Measurements from ENCODE around the gene SSH2. TPM values are rescaled to one million over a fixed set of nuclear protein-coding genes. Genes with fewer than 3 reads are reported as not detected.
"Not testable (repeated sequence)": the region's sequence is repeated elsewhere in the genome, so short reads cannot be mapped to it uniquely, and the experiment has no call there.

SSH2 gene
- total and polyA plus RNA-seq, 9 donors, result 14.7 to 27.4 (median 20.6) TPM

- DNase-seq, result no peak
- H3K27ac ChIP-seq (ENCODE audit: low read length), result no peak overlapping the region
- H3K4me3 ChIP-seq (ENCODE audit: low read length), result no peak overlapping the region
- no peaks in the 10 kb centered on the region for H3K4me1 ChIP-seq (ENCODE audit: control insufficient read depth, insufficient read depth, low read length)
- no peaks in the 10 kb centered on the region for H3K9me3 ChIP-seq (replicated peaks; ENCODE audit: control insufficient read depth, low read depth, low read length)
- no peaks in the 10 kb centered on the region for H3K27me3 ChIP-seq (ENCODE audit: control insufficient read depth, insufficient read depth, low read length)
- H3K36me3 ChIP-seq (ENCODE audit: control insufficient read depth, insufficient read depth, low read length), result peaks cover 2% of the 10 kb centered on the region
- WGBS (ENCODE audit: insufficient coverage), result 88% methylated on average over 4 of the region's 4 CpGs
These were observed 140.5 kb downstream of the SSH2 start for GRCh38 chr17:29789196-29790170.

GRCh38 chr17:29787995-29788394, 142.0 kb downstream of the SSH2 start:
- no peak for DNase-seq
- Histone ChIP-seq H3K36me3 (ENCODE audit: control insufficient read depth, insufficient read depth, low read length) (peaks cover 5% of the 10 kb centered on the region), H3K4me1 (ENCODE audit: control insufficient read depth, insufficient read depth, low read length) (no peaks in the 10 kb centered on the region), H3K9me3 (replicated peaks; ENCODE audit: control insufficient read depth, low read depth, low read length) (no peaks in the 10 kb centered on the region), H3K27ac (ENCODE audit: low read length) (no peak overlapping the region), H3K4me3 (ENCODE audit: low read length) (no peak overlapping the region), H3K27me3 (ENCODE audit: control insufficient read depth, insufficient read depth, low read length) (no peaks in the 10 kb centered on the region)
- 89% methylated on average over 1 of the region's 3 CpGs for WGBS (ENCODE audit: insufficient coverage)

GRCh38 chr17:29782917-29783316, 147.1 kb downstream of the SSH2 start:
- H3K9me3 ChIP-seq (replicated peaks; ENCODE audit: control insufficient read depth, low read depth, low read length), result no peaks in the 10 kb centered on the region
- H3K36me3 ChIP-seq (ENCODE audit: control insufficient read depth, insufficient read depth, low read length), result peaks cover 3% of the 10 kb centered on the region
- H3K27me3 ChIP-seq (ENCODE audit: control insufficient read depth, insufficient read depth, low read length), result no peaks in the 10 kb centered on the region
- H3K27ac ChIP-seq (ENCODE audit: low read length), result no peak overlapping the region
- no peaks in the 10 kb centered on the region for H3K4me1 ChIP-seq (ENCODE audit: control insufficient read depth, insufficient read depth, low read length)
- no peak for DNase-seq
- H3K4me3 ChIP-seq (ENCODE audit: low read length), result no peak overlapping the region
- WGBS (ENCODE audit: insufficient coverage), result 93% methylated on average over 3 of the region's 5 CpGs

GRCh38 chr17:29779812-29780190, 150.2 kb downstream of the SSH2 start:
- H3K27ac ChIP-seq (ENCODE audit: low read length); H3K4me3 ChIP-seq (ENCODE audit: low read length); H3K9me3 ChIP-seq (replicated peaks; ENCODE audit: control insufficient read depth, low read depth, low read length); DNase-seq; H3K27me3 ChIP-seq (ENCODE audit: control insufficient read depth, insufficient read depth, low read length); H3K4me1 ChIP-seq (ENCODE audit: control insufficient read depth, insufficient read depth, low read length); H3K36me3 ChIP-seq (ENCODE audit: control insufficient read depth, insufficient read depth, low read length): not testable (repeated sequence)
- WGBS (ENCODE audit: insufficient coverage), result no CpG with 5 or more reads among the region's 8 CpGs

- Histone ChIP-seq H3K36me3 (ENCODE audit: control insufficient read depth, insufficient read depth, low read length) (peaks cover 5% of the 10 kb centered on the region), H3K27ac (ENCODE audit: low read length) (no peak overlapping the region), H3K4me3 (ENCODE audit: low read length) (no peak overlapping the region), H3K9me3 (replicated peaks; ENCODE audit: control insufficient read depth, low read depth, low read length) (no peaks in the 10 kb centered on the region), H3K4me1 (ENCODE audit: control insufficient read depth, insufficient read depth, low read length) (no peaks in the 10 kb centered on the region), H3K27me3 (ENCODE audit: control insufficient read depth, insufficient read depth, low read length) (no peaks in the 10 kb centered on the region)
- DNase-seq, result peak; percentile 74
- WGBS (ENCODE audit: insufficient coverage), result 60% methylated on average over 1 of the region's 8 CpGs
These were observed 150.8 kb downstream of the SSH2 start for GRCh38 chr17:29778956-29779811.

GRCh38 chr17:29777663-29778062, 152.4 kb downstream of the SSH2 start:
- H3K4me1 ChIP-seq (ENCODE audit: control insufficient read depth, insufficient read depth, low read length), result no peaks in the 10 kb centered on the region
- H3K9me3 ChIP-seq (replicated peaks; ENCODE audit: control insufficient read depth, low read depth, low read length), result no peaks in the 10 kb centered on the region
- WGBS (ENCODE audit: insufficient coverage), result no CpG with 5 or more reads among the region's 1 CpG
- no peak overlapping the region for H3K4me3 ChIP-seq (ENCODE audit: low read length)
- peaks cover 2% of the 10 kb centered on the region for H3K36me3 ChIP-seq (ENCODE audit: control insufficient read depth, insufficient read depth, low read length)
- no peak overlapping the region for H3K27ac ChIP-seq (ENCODE audit: low read length)
- no peaks in the 10 kb centered on the region for H3K27me3 ChIP-seq (ENCODE audit: control insufficient read depth, insufficient read depth, low read length)
- no peak for DNase-seq

- 100% methylated on average over 1 of the region's 5 CpGs for WGBS (ENCODE audit: insufficient coverage)
- no peaks in the 10 kb centered on the region for H3K4me1 ChIP-seq (ENCODE audit: control insufficient read depth, insufficient read depth, low read length)
- no peak for DNase-seq
- H3K27me3 ChIP-seq (ENCODE audit: control insufficient read depth, insufficient read depth, low read length), result no peaks in the 10 kb centered on the region
- no peaks in the 10 kb centered on the region for H3K9me3 ChIP-seq (replicated peaks; ENCODE audit: control insufficient read depth, low read depth, low read length)
- peaks cover 2% of the 10 kb centered on the region for H3K36me3 ChIP-seq (ENCODE audit: control insufficient read depth, insufficient read depth, low read length)
- no peak overlapping the region for H3K4me3 ChIP-seq (ENCODE audit: low read length)
- H3K27ac ChIP-seq (ENCODE audit: low read length), result no peak overlapping the region
These were observed 154.0 kb downstream of the SSH2 start for GRCh38 chr17:29776026-29776425.

GRCh38 chr17:29772981-29773380, 157.0 kb downstream of the SSH2 start:
- Histone ChIP-seq H3K36me3 (ENCODE audit: control insufficient read depth, insufficient read depth, low read length) (peaks cover 2% of the 10 kb centered on the region), H3K9me3 (replicated peaks; ENCODE audit: control insufficient read depth, low read depth, low read length) (no peaks in the 10 kb centered on the region), H3K4me1 (ENCODE audit: control insufficient read depth, insufficient read depth, low read length) (no peaks in the 10 kb centered on the region), H3K4me3 (ENCODE audit: low read length) (no peak overlapping the region), H3K27me3 (ENCODE audit: control insufficient read depth, insufficient read depth, low read length) (no peaks in the 10 kb centered on the region), H3K27ac (ENCODE audit: low read length) (no peak overlapping the region)
- no peak for DNase-seq
- WGBS (ENCODE audit: insufficient coverage), result 100% methylated on average over 1 of the region's 2 CpGs

GRCh38 chr17:29771546-29771945, 158.5 kb downstream of the SSH2 start:
- H3K27me3 ChIP-seq (ENCODE audit: control insufficient read depth, insufficient read depth, low read length), result no peaks in the 10 kb centered on the region
- H3K27ac ChIP-seq (ENCODE audit: low read length), result no peak overlapping the region

GRCh38 chr17:29769225-29769624, 160.8 kb downstream of the SSH2 start:
- DNase-seq, result no peak
- H3K27ac ChIP-seq (ENCODE audit: low read length), result no peak overlapping the region
- H3K9me3 ChIP-seq (replicated peaks; ENCODE audit: control insufficient read depth, low read depth, low read length), result no peaks in the 10 kb centered on the region
- H3K36me3 ChIP-seq (ENCODE audit: control insufficient read depth, insufficient read depth, low read length), result no peaks in the 10 kb centered on the region
- no peak overlapping the region for H3K4me3 ChIP-seq (ENCODE audit: low read length)
- no peaks in the 10 kb centered on the region for H3K27me3 ChIP-seq (ENCODE audit: control insufficient read depth, insufficient read depth, low read length)
- no peaks in the 10 kb centered on the region for H3K4me1 ChIP-seq (ENCODE audit: control insufficient read depth, insufficient read depth, low read length)

More at GRCh38 chr17:29771546-29771945, 158.5 kb downstream of the SSH2 start:
- no peak for DNase-seq
- WGBS (ENCODE audit: insufficient coverage), result 83% methylated on average over 1 of the region's 1 CpG
- H3K36me3 ChIP-seq (ENCODE audit: control insufficient read depth, insufficient read depth, low read length), result peaks cover 2% of the 10 kb centered on the region
- no peak overlapping the region for H3K4me3 ChIP-seq (ENCODE audit: low read length)
- H3K9me3 ChIP-seq (replicated peaks; ENCODE audit: control insufficient read depth, low read depth, low read length), result no peaks in the 10 kb centered on the region
- H3K4me1 ChIP-seq (ENCODE audit: control insufficient read depth, insufficient read depth, low read length), result no peaks in the 10 kb centered on the region

Data from muscle of leg (tissue), 11 donors.